Measurements from ENCODE around the gene CGB3. TPM values are rescaled to one million over a fixed set of nuclear protein-coding genes. Genes with fewer than 3 reads are reported as not detected.

Gene CGB3
- total RNA-seq, 2 experiments from 2014 or later, result not detected

DNA sequence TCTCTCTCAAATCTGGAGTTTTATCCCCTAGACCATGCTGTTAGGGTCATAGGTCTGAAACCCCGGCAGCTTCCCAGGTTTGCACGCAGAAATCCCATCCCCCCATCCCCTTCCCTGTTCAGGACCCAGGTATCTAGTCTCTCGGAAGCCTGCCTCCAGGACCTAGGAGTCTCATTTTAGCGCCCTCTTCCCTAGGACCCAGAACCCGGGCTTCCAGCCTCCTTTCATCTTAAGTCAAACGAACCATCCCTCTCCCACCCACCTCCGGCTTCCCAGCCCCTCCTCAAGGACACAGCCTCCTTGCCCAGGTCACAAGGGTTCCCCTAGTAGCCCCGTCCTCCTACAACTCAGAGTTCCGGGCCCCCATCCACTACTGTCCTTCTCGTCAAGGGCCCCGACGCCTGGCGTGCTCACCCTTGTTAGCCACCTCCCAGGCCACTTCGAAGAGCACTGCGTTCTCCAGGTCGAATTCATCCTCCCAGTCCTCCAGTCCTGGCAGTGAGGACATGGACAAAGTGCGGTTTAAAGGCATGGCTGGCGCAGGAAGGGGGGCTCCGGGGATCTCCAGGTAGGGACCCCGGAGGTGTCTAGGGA, 31.5 kb downstream of the CGB3 start:
- H3K79me2 ChIP-seq (ENCODE audit: insufficient read depth, low read depth, low read length), result peaks cover 54% of the 10 kb centered on the region
- H3K4me2 ChIP-seq (ENCODE audit: low read length), result peak overlapping the region; percentile 92
- BruUV-seq (replicated peaks), result no TSS peak
- H4K20me1 ChIP-seq (ENCODE audit: insufficient read depth, low read length), result peaks cover 4% of the 10 kb centered on the region; the same call in 1 of the 2 replicates
- peaks cover 35% of the 10 kb centered on the region for H3K36me3 ChIP-seq (ENCODE audit: insufficient read depth, low read length)
- peak overlapping the region; percentile 97 for H3K4me3 ChIP-seq (ENCODE audit: low read depth, low read length, poor library complexity, severe bottlenecking)
- H2AFZ ChIP-seq (ENCODE audit: low read length), result peak overlapping the region; percentile 45; the same call in 1 of the 2 replicates
- CTCF ChIA-PET (ENCODE audit: unreplicated experiment), result interaction anchor here (1.3 kb wide), 1 partner anchor 25 kb away, joined by 4 read pairs; no protein-coding TSS in a partner anchor
- H3K4me1 ChIP-seq (ENCODE audit: insufficient read depth, low read length, poor library complexity, severe bottlenecking), result peaks cover 21% of the 10 kb centered on the region
- H3K9me3 ChIP-seq (ENCODE audit: low read length), result no peaks in the 10 kb centered on the region
- intact Hi-C loops (cut with micrococcal nuclease; ENCODE audit: unreplicated experiment), result no loop called here
- TF ChIP-seq EZH2phosphoT487 (IDR thresholded peaks at IDR 0.05; ENCODE audit: borderline replicate concordance, low read depth, low read length), result no peak
- TF ChIP-seq, protein P1, sequence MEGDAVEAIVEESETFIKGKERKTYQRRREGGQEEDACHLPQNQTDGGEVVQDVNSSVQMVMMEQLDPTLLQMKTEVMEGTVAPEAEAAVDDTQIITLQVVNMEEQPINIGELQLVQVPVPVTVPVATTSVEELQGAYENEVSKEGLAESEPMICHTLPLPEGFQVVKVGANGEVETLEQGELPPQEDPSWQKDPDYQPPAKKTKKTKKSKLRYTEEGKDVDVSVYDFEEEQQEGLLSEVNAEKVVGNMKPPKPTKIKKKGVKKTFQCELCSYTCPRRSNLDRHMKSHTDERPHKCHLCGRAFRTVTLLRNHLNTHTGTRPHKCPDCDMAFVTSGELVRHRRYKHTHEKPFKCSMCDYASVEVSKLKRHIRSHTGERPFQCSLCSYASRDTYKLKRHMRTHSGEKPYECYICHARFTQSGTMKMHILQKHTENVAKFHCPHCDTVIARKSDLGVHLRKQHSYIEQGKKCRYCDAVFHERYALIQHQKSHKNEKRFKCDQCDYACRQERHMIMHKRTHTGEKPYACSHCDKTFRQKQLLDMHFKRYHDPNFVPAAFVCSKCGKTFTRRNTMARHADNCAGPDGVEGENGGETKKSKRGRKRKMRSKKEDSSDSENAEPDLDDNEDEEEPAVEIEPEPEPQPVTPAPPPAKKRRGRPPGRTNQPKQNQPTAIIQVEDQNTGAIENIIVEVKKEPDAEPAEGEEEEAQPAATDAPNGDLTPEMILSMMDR (conservative IDR thresholded peaks at IDR 0.05; ENCODE audit: low read length), result no peak
- peak; percentile 38 for DNase-seq (ENCODE audit: low spot score)
- POLR2A ChIA-PET, result interaction anchor here (0.5 to 1.3 kb wide), 9 partner anchors 8 to 182 kb away, joined by 3 to 6 read pairs (median 3); partner anchors contain the start of genes BAX, BCAT2 and DHDH
- H3K27ac ChIP-seq (ENCODE audit: low read depth, low read length, poor library complexity, severe bottlenecking), result peak overlapping the region; percentile 49
- no peaks in the 10 kb centered on the region for H3K9me2 ChIP-seq (ENCODE audit: insufficient read depth, low read length)

DNA sequence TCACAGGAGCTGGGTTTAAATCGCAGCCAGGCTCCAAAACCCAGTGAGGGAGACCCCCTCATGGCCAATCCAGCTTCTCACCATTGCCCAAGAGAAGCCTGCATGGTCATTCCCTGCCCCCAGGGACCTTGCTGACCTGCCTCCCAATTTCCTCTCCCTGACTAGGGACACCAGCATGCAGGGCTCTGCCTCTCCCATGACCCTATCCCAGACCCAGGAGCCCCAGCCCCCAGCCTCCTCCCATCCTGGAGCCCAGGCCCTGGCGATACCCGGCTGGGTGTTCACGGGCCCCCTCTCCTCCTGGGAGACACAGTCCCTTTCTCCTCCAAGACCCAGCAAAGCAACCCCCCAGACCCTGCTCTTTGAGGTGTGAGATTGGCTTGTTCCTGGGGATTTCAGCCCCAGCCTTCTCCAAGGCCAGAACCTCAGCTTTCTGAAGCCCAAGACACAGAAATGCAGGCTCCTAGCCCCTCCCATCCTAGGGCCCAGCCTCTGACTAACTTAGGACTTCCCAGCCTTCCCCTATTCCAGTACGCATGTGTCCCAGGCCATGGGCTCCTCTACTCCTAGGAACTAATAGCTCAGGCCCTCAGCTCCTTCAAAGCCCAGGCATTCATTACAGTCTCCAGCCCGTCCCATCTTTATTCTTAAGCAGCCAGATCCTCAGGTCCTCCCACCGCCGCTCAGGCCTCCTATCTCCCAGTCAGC, 32.1 kb downstream of the CGB3 start:
- BruUV-seq (replicated peaks), result no TSS peak
- Histone ChIP-seq H3K36me3 (ENCODE audit: insufficient read depth, low read length) (peaks cover 30% of the 10 kb centered on the region), H3K4me1 (ENCODE audit: insufficient read depth, low read length, poor library complexity, severe bottlenecking) (peaks cover 21% of the 10 kb centered on the region), H3K9me2 (ENCODE audit: insufficient read depth, low read length) (no peaks in the 10 kb centered on the region), H3K79me2 (ENCODE audit: insufficient read depth, low read depth, low read length) (peaks cover 48% of the 10 kb centered on the region), H3K9me3 (ENCODE audit: low read length) (no peaks in the 10 kb centered on the region), H4K20me1 (ENCODE audit: insufficient read depth, low read length) (0 out of 2 replicates have a peak, but pooled peaks cover 4% of the 10 kb centered on the region), H2AFZ (ENCODE audit: low read length) (peak overlapping the region; percentile 45; the same call in 1 of the 2 replicates), H3K4me3 (ENCODE audit: low read depth, low read length, poor library complexity, severe bottlenecking) (peak overlapping the region; percentile 97), H3K27ac (ENCODE audit: low read depth, low read length, poor library complexity, severe bottlenecking) (peak overlapping the region; percentile 49), H3K4me2 (ENCODE audit: low read length) (peak overlapping the region; percentile 92)
- CTCF ChIA-PET (ENCODE audit: unreplicated experiment), result no interaction called here
- TF ChIP-seq EZH2phosphoT487 (IDR thresholded peaks at IDR 0.05; ENCODE audit: borderline replicate concordance, low read depth, low read length), result no peak
- TF ChIP-seq, protein P1 (conservative IDR thresholded peaks at IDR 0.05; ENCODE audit: low read length), result no peak
- DNase-seq (ENCODE audit: low spot score), result no peak
- POLR2A ChIA-PET, result interaction anchor here (0.5 kb wide), 1 partner anchor 9 kb away, joined by 3 read pairs; no protein-coding TSS in a partner anchor
- intact Hi-C loops (cut with micrococcal nuclease; ENCODE audit: unreplicated experiment), result no loop called here
